SU-DHL-6 (cell line): Measurements from ENCODE around the gene OR5H1.

Experiments
- H2AFZ ChIP-seq: fragments of 200-600 bp; sonication (generic); 2 replicates; pipeline ENCODE4 v1.6.1; 2014; ENCODE audit warnings: low read depth, mild to moderate bottlenecking, moderate library complexity, mixed read lengths, antibody characterized with exemption, low read length; ENCODE audit not compliant: severe bottlenecking
- H3F3A ChIP-seq: fragments of 200-600 bp; shearing (Covaris generic); 2 replicates; pipeline ENCODE4 v1.6.0; 2016; ENCODE audit warnings: antibody characterized with exemption, mild to moderate bottlenecking; ENCODE audit not compliant: insufficient read depth
- H3K27ac ChIP-seq: fragments of 200-600 bp; sonication (generic); 2 replicates; pipeline ENCODE4 v1.5.1; 2016; ENCODE audit warnings: low read depth, mild to moderate bottlenecking, low read length, moderate library complexity, mixed read lengths
- H3K27me3 ChIP-seq: fragments of 200-600 bp; sonication (generic), shearing (Covaris generic); 2 replicates; pipeline ENCODE4 v1.6.0; 2014; ENCODE audit warnings: mild to moderate bottlenecking, low read length
- H3K36me3 ChIP-seq: fragments of 200-600 bp; sonication (generic); 2 replicates; pipeline ENCODE4 v1.6.1; 2014; ENCODE audit warnings: mild to moderate bottlenecking, low read length, mixed read lengths
- H3K4me2 ChIP-seq: fragments of 300-600, 200-600 bp; shearing (Covaris generic), sonication (generic); 2 replicates; pipeline ENCODE4 v1.6.0; 2014; ENCODE audit warnings: low read length, low read depth, mild to moderate bottlenecking; ENCODE audit not compliant: poor library complexity, severe bottlenecking
- H3K4me3 ChIP-seq: fragments of 200-600 bp; sonication (generic); 2 replicates; pipeline ENCODE4 v1.5.1; 2014; ENCODE audit warnings: antibody characterized with exemption, low read length, mild to moderate bottlenecking, mixed read lengths; ENCODE audit not compliant: insufficient read depth, poor library complexity, severe bottlenecking
- H3K79me2 ChIP-seq: fragments of 200-600 bp; sonication (generic); 2 replicates; pipeline ENCODE4 v1.6.1; 2014; ENCODE audit warnings: mild to moderate bottlenecking, low read length, moderate library complexity; ENCODE audit not compliant: insufficient read depth
- H3K9ac ChIP-seq: fragments of 200-600 bp; sonication (generic); 2 replicates; pipeline ENCODE4 v1.7.0; 2014; ENCODE audit warnings: mild to moderate bottlenecking, low read length
- H3K9me2 ChIP-seq: fragments of 200-600 bp; sonication (generic); replicated peaks from 2 replicates; pipeline ENCODE4 v1.6.1; 2014; ENCODE audit warnings: low read length; ENCODE audit not compliant: insufficient read depth
- H3K9me3 ChIP-seq: fragments of 200-600 bp; sonication (generic); 2 replicates; pipeline ENCODE4 v1.6.1; 2014; ENCODE audit warnings: low read length, mixed read lengths; ENCODE audit not compliant: insufficient read depth
- H4K20me1 ChIP-seq: fragments of 200-600 bp; sonication (generic); 2 replicates; pipeline ENCODE4 v1.6.1; 2014; ENCODE audit warnings: low read depth, mild to moderate bottlenecking, antibody characterized with exemption, low read length, moderate library complexity, mixed read lengths
- CTCF ChIP-seq: fragments of 200-600 bp; sonication (generic); IDR thresholded peaks from one replicate; pipeline ENCODE4 v1.5.1; 2017; ENCODE audit warnings: antibody characterized with exemption, mild to moderate bottlenecking, low read length, moderate library complexity; ENCODE audit not compliant: insufficient read depth, poor library complexity, severe bottlenecking
- EZH2phosphoT487 ChIP-seq: fragments of 200-600 bp; sonication (generic), shearing (Covaris generic); conservative IDR thresholded peaks from 2 replicates; pipeline ENCODE4 v1.6.1; 2018; ENCODE audit warnings: mild to moderate bottlenecking, antibody characterized with exemption, low read length, moderate library complexity, mixed read lengths

OR5H1 gene

GRCh38 chr3:98151241-98151640 lies 20.7 kb downstream of the OR5H1 start:
- Histone ChIP-seq H3K9me2 (no peaks in the 10 kb centered on the region), H3K27me3 (no peaks in the 10 kb centered on the region), H3K9ac (no peak overlapping the region), H3K4me2 (no peak overlapping the region), H3K9me3 (no peaks in the 10 kb centered on the region), H2AFZ (no peak overlapping the region), H4K20me1 (no peaks in the 10 kb centered on the region), H3K79me2 (no peaks in the 10 kb centered on the region), H3F3A (no peaks in the 10 kb centered on the region), H3K4me3 (no peak overlapping the region), H3K27ac (no peak overlapping the region), H3K36me3 (no peaks in the 10 kb centered on the region)
- TF ChIP-seq CTCF (no peak), EZH2phosphoT487 (no peak)

GRCh38 chr3:98166396-98166795 lies 35.9 kb downstream of the OR5H1 start, which contains the start of gene OR5H15:
TSS of gene OR5H15 (plus strand) at chr3:98166696. CDS start at chr3:98168700, 2,004 bp downstream.
- H3K4me3 ChIP-seq = no peak within 1 kb of the TSS
- H3K9ac ChIP-seq = no peak within 1 kb of the TSS
- H3K36me3 ChIP-seq = no peaks in the 10 kb centered on the region
- no peaks in the 10 kb centered on the region for H3K27me3 ChIP-seq
- H3K27ac ChIP-seq = no peak within 1 kb of the TSS
- H3K4me2 ChIP-seq = no peak within 1 kb of the TSS
- no peaks in the 10 kb centered on the region for H4K20me1 ChIP-seq
- H3F3A ChIP-seq = no peaks in the 10 kb centered on the region
- H3K9me2 ChIP-seq = no peaks in the 10 kb centered on the region
- H3K9me3 ChIP-seq = no peaks in the 10 kb centered on the region
- TF ChIP-seq EZH2phosphoT487 = no peak
- no peak for TF ChIP-seq CTCF
- no peaks in the 10 kb centered on the region for H3K79me2 ChIP-seq
- no peak within 1 kb of the TSS for H2AFZ ChIP-seq

GRCh38 chr3:98171071-98171470 lies 40.5 kb downstream of the OR5H1 start:
- no peaks in the 10 kb centered on the region for H3K36me3 ChIP-seq
- H3K4me3 ChIP-seq = no peak overlapping the region
- no peak overlapping the region for H3K4me2 ChIP-seq
- H3K9me2 ChIP-seq = no peaks in the 10 kb centered on the region
- H3K27ac ChIP-seq = no peak overlapping the region
- H3K9ac ChIP-seq = no peak overlapping the region
- no peaks in the 10 kb centered on the region for H3K9me3 ChIP-seq
- H3K27me3 ChIP-seq = no peaks in the 10 kb centered on the region
- TF ChIP-seq CTCF (no peak), EZH2phosphoT487 (no peak)
- H3F3A ChIP-seq = no peaks in the 10 kb centered on the region
- no peaks in the 10 kb centered on the region for H4K20me1 ChIP-seq
- no peaks in the 10 kb centered on the region for H3K79me2 ChIP-seq
- no peak overlapping the region for H2AFZ ChIP-seq
